HL-60/S4 treated with phorbol 12-myristate 13-acetate at 8.2 ng/mL for 4 days and 3 days (cell line): Measurements from ENCODE around the gene VSIG10L2.
"Not testable (repeated sequence)": the region's sequence is repeated elsewhere in the genome, so short reads cannot be mapped to it uniquely, and the experiment has no call there.

Experiments used
- in situ Hi-C: fragments of 300-500 bp; cut with MboI; formaldehyde crosslinking; loops from 2 replicates; pipeline ENCODE4 v1.15.0; 2022; ENCODE audit warnings: low sequenced_read_pairs

VSIG10L2 gene

GRCh38 chr11:125959511-125959910 lies 13.7 kb downstream of the VSIG10L2 start:
- in situ Hi-C loops = no loop called here

DNA sequence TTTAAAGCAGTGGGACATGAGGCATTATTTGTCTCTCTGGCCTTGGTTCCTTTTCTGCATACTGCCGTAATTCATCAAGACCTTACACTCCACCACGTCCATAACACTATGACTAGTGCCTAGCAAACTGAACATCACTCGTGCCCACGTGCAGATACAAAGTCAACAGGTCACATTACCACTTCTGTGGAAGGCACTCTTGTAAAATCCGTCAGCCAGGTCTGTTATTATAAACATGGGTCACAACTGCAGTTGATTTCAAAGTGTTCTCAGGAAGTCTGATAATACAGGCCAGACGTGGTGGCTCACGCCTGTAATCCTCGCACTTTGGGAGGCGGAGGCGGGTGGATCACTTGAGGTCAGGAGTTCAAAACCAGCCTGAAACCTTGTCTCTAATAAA lies 14.1 kb downstream of the VSIG10L2 start:
- in situ Hi-C loops = no loop called here

DNA sequence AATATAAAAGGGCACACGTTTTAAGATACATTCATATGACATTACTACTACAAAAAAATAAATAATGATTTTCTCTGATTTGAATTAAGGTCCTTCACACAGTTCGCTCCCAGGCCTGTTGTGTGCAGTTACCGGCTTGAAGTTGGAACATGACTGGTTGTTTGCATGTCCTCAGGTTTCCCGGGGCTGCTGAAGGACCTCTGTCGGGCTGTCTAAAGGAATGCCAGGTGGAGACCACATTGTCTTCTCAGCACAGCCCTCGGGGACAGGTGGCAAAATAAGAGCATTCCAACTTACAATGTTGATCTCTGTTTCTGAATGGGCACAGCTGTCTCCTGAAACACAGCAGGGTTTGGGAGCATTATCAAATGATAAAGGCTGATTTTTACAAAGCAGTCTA lies 14.9 kb downstream of the VSIG10L2 start:
- in situ Hi-C loops = no loop called here

- in situ Hi-C loops = no loop called here
These were observed 21.7 kb downstream of the VSIG10L2 start for GRCh38 chr11:125967515-125967914.

DNA sequence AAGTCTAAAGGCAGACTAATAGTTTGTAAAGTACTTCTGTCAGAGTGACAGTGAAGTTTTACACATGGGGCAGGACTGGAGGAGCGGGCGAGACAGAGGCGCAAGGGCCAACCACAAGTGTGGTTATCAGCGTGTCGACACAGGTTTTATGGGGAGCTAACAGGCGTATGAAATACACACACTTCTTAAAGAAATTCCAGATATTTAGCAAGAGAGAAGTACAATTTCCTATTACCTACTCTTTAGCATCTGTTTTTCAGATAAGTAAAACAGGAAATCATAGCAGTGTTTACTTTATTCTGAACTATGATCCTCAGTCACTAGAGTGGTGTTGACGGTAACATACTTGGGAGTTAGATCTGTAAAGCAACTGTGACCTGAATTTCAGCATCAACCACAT lies 22.5 kb downstream of the VSIG10L2 start:
- in situ Hi-C loops = no loop called here

- in situ Hi-C loops = no loop called here
These were observed 25.8 kb downstream of the VSIG10L2 start for GRCh38 chr11:125971618-125972017.

- in situ Hi-C loops = no loop called here
These were observed 28.4 kb downstream of the VSIG10L2 start for GRCh38 chr11:125974284-125974683.

DNA sequence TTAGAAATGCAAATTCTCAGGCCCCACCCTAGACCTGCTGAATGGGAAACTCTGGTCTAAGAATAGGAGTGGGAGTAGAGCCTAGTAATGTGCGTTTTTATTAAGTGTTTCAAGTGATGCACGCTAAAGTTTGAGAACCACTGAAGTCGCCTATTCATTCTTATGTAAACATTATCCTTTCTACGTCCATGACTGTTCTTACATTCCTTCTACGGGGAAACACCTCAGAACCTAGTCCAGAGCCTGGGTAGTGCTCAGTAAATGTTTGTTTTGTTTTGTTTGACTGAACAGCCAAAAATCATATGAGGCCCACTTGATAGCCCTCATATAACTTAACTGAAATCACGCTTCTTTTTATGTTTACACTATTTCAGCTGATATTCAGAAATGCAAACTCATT lies 29.8 kb downstream of the VSIG10L2 start:
- in situ Hi-C loops = no loop called here

DNA sequence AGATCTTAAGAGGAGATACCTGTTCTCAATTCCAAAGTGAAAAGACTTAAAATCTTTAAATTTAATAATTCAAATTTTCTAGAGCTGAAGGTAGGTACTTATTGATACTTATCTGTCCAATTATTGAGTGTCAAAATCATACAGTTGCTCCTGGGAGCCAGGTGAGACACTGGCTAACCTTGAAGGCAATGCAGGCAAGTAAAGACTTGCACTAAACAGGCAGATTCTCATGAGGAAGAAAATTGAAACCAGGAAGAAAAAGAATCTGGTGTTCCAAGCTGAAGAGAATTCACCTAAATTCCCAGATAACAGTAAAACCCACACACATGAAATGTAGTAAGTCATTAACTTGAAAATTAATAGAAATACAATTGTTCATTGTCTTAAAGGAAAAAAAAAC lies 30.3 kb downstream of the VSIG10L2 start:
- in situ Hi-C loops = no loop called here

GRCh38 chr11:125977333-125977732 lies 31.5 kb downstream of the VSIG10L2 start:
- in situ Hi-C loops = no loop called here

GRCh38 chr11:125978181-125978716 lies 32.4 kb downstream of the VSIG10L2 start:
- in situ Hi-C loops = no loop called here

DNA sequence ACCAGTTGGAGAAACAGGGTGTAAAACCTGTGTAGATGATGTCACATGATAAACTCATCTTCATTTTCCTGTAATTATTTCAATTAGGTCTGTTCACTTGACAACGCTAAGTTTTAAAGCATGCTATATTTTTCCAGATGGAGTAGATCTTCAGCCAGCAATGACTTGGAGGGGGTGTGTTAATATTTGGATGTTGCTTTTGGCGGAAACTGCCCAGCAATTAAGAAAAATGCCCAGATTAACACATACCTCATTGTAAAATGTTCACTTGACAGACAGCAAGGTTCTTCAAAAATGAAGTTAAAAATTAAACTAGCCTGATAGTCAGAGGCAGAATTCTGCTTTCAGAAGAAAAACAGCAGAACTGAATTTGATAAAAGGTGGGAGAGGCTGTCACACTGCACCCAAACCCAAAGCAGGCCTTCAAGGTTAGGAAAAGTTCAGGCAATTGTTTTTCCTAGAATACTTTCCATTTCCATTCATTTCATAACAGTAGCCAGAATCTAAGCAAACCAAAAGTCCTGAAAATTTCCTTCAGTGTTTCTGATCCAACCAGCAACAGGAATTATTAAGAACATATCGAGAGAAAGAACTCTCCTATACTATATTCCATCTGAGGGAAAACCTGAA lies 33.0 kb downstream of the VSIG10L2 start:
- in situ Hi-C loops = no loop called here

DNA sequence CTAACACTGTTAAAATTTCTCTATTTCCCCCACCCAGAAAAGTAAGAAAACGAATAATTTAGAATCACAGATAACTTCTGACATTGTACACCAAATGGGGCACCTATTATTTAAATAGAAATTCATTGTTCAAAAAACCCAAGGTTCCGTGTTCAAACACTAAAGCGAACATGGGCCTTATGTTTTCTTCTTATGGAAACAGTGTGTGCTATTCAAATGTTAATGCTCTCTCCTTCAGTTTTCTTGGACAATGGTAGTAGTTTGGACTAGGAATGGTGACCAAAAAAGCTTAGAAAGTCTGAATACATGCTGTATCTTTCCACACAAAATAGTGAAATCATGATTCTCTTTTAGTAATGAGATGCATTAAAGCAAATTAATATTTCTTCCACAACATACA lies 33.7 kb downstream of the VSIG10L2 start:
- in situ Hi-C loops = no loop called here

GRCh38 chr11:125980436-125980835 lies 34.6 kb downstream of the VSIG10L2 start:
- in situ Hi-C loops = no loop called here

DNA sequence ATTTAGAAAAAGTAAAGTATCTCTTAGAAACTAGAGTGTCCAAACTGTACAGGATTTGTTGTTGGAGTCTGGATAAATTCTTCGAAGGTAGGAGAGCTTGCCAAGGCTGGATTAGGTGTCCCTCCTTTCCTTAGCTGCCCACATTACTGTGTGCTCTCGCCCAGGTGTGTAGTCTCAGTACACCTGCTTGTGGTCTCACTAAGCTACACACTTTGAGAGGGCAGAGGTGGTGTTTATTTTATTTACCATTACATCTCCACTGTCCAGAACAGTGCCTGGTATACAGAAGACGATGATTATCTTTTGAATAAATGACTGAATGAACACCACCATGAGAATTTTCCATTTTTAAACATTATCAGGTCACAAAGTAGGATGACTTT lies 36.5 kb downstream of the VSIG10L2 start:
- in situ Hi-C loops = no loop called here

DNA sequence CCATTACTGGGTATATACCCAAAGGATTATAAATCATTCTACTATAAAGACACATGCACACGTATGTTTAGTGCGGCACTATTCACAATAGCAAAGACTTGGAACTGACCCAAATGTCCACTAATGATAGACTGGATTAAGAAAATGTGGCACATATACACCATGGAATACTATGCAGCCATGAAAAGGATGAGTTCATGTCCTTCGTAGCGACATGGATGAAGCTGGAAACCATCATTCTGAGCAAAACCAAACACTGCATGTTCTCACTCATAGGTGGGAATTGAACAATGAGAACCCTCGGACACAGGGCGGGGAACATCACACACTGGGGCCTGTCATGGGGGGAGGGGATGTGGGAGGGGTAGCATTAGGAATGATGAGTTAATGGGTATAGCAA lies 40.1 kb downstream of the VSIG10L2 start:
- in situ Hi-C loops = not testable (repeated sequence)

DNA sequence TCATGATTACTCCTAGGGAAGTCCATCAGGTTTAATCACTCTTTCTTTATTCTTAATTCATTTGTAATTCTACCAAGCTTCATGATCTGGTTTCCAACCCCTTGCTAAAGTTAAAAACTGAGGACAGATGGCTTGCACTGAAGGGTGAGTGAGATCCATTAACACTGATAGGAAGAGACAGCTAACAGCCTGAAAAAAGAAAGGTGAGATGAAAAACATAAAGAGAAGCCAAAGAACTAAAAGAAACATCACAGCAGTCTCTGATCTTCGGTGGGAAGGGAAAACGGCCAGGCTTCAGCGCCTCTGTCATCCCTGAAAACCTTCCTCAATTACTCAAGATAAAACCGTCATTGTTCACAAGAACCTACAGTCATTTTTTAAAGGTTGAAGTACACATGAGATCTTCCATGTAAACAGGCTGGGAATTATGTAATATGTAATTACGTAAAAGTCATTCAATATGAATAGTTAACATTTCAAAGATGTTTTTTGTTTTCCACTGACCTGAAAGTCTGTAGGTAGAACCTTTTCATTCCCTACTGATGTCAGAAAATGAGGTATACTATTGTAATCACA lies 41.3 kb downstream of the VSIG10L2 start:
- in situ Hi-C loops = no loop called here

GRCh38 chr11:125990244-125990643 lies 44.4 kb downstream of the VSIG10L2 start:
- in situ Hi-C loops = no loop called here

DNA sequence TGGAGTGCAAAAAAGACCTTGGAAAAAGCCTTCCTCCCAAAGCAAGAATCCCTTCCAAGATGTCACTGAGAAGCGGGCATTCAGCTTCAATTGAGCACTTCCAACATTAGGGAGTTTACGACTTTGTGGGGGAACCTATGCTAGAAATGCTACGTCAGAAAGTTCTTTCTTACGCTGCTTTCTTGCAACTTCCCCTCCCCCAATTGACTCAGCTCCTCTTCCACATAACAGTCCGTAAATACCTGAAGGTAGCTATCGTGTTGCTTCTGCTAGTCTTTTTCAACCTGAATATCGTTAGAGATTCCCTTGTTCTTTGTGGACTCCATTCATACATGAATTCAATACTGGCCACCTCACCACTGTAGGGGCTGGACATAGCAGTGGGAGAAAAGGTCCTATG lies 47.0 kb downstream of the VSIG10L2 start:
- in situ Hi-C loops = no loop called here

GRCh38 chr11:125994509-125994908 lies 48.7 kb downstream of the VSIG10L2 start:
- in situ Hi-C loops = no loop called here

DNA sequence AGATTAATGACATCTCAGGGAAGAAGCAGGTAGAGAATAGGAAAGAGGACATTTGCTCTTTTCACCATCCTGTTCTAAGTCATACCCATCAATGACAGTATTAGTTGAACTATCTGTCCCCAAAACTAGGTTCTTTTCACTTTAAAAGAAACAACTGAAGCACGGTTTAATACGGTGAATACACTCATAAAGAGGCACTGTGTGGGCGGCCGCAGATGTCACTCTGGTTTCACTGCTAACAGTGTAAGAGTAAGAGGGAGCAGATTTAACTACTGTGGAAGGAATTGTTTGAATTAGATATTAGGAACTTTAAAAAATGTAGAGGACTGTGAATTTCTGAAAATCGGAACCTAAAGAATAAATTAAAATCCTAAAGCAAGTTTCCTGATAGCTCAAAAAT lies 49.5 kb downstream of the VSIG10L2 start:
- in situ Hi-C loops = no loop called here

DNA sequence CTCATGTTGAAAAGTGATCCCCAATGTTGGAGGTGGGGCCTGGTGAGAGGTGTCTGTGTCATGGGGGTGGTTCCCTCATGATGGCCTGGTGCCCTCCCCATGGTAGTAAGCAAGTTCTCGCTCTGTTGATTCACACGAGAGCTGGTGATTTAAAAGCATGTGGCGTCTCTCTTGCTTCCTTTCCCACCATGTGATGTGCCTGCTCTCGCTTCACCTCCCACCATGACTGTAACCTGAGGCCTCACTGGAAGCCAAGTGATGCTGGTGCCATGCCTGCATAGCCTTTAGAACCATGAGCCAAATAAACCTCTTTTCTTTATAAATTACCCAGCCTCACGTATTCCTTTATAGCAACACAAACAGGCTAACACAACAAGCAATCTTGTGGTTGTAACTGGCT lies 52.4 kb downstream of the VSIG10L2 start:
- in situ Hi-C loops = no loop called here
